DND-41 (cell line): Measurements from ENCODE around the gene GRIN2A.

Source experiments
- ATAC-seq: fragments of 200-7000 bp; cut with Tn5 transposase; 3 replicates; pipeline ENCODE4 v1.9.1; 2021; ENCODE audit warnings: low read depth; ENCODE audit not compliant: insufficient read depth
- DNase-seq: peaks from one replicate; pipeline ENCODE4 v3.0.0-alpha.2; 2020
- H2AFZ ChIP-seq: 2 replicates; pipeline ENCODE4 v1.6.0; 2012; ENCODE audit warnings: low read depth, low read length
- H3K27ac ChIP-seq: 2 replicates; pipeline ENCODE4 v1.5.1; 2012; ENCODE audit warnings: low read length, inconsistent platforms
- H3K27me3 ChIP-seq: fragments of 200-600 bp; sonication (generic); 2 replicates; pipeline ENCODE4 v1.6.0; 2012; ENCODE audit warnings: low read length, mild to moderate bottlenecking, inconsistent platforms; ENCODE audit not compliant: insufficient read depth, poor library complexity
- H3K36me3 ChIP-seq: 2 replicates; pipeline ENCODE4 v1.5.1; 2012; ENCODE audit warnings: low read length, inconsistent platforms; ENCODE audit not compliant: insufficient read depth
- H3K4me1 ChIP-seq: 2 replicates; pipeline ENCODE4 v1.5.1; 2012; ENCODE audit warnings: mild to moderate bottlenecking, low read length; ENCODE audit not compliant: insufficient read depth
- H3K4me2 ChIP-seq: 2 replicates; pipeline ENCODE4 v1.6.0; 2012; ENCODE audit warnings: mild to moderate bottlenecking, moderate library complexity, low read length, inconsistent platforms; ENCODE audit not compliant: insufficient read depth
- H3K4me3 ChIP-seq, 2 experiments: fragments of 200-600 bp in 1 of 2; shearing (Covaris generic) in 1 of 2; 2 replicates each; pipeline ENCODE4 v1.5.1; 2012 to 2016; ENCODE audit warnings: inconsistent platforms in 2 of 2, low read length in 2 of 2, mild to moderate bottlenecking in 2 of 2, low read depth in 1 of 2, moderate library complexity in 1 of 2
- H3K79me2 ChIP-seq: 2 replicates; pipeline ENCODE4 v1.6.0; 2012; ENCODE audit warnings: low read length, inconsistent platforms; ENCODE audit not compliant: insufficient read depth
- H3K9ac ChIP-seq: 2 replicates; pipeline ENCODE4 v1.6.0; 2012; ENCODE audit warnings: low read depth, mild to moderate bottlenecking, inconsistent platforms, low read length, moderate library complexity
- H3K9me3 ChIP-seq: 2 replicates; pipeline ENCODE4 v1.5.1; 2012; ENCODE audit warnings: low read length, moderate library complexity, mild to moderate bottlenecking, inconsistent platforms; ENCODE audit not compliant: insufficient read depth, severe bottlenecking
- H4K20me1 ChIP-seq: 2 replicates; pipeline ENCODE4 v1.6.0; 2012; ENCODE audit warnings: low read length; ENCODE audit not compliant: insufficient read depth
- CTCF ChIP-seq: IDR thresholded peaks from 2 replicates; pipeline ENCODE4 v1.5.1; 2012; ENCODE audit warnings: borderline replicate concordance, low read length, moderate library complexity, mild to moderate bottlenecking; ENCODE audit not compliant: poor library complexity, severe bottlenecking; ENCODE audit errors: extremely low read depth
- EZH2 ChIP-seq: IDR thresholded peaks from 3 replicates; pipeline ENCODE4 v1.6.1; 2012; ENCODE audit warnings: borderline replicate concordance, low read depth, mild to moderate bottlenecking, moderate library complexity, low read length, inconsistent platforms; ENCODE audit not compliant: severe bottlenecking

Gene GRIN2A

GRCh38 chr16:10110552-10110951, 71.7 kb downstream of the GRIN2A start:
- no peak overlapping the region for H3K4me3 ChIP-seq
- H3K27me3 ChIP-seq, result no peaks in the 10 kb centered on the region
- no peaks in the 10 kb centered on the region for H3K9me3 ChIP-seq
- H3K79me2 ChIP-seq, result no peaks in the 10 kb centered on the region
- no peak overlapping the region for H3K4me2 ChIP-seq
- H3K9ac ChIP-seq, result no peak overlapping the region
- H3K36me3 ChIP-seq, result no peaks in the 10 kb centered on the region
- no peak for ATAC-seq
- TF ChIP-seq EZH2, result no peak
- no peak for TF ChIP-seq CTCF
- H3K27ac ChIP-seq, result no peak overlapping the region
- DNase-seq, result no peak
- H2AFZ ChIP-seq, result no peak overlapping the region
- H4K20me1 ChIP-seq, result no peaks in the 10 kb centered on the region
- no peaks in the 10 kb centered on the region for H3K4me1 ChIP-seq

GRCh38 chr16:10107081-10107480, 75.1 kb downstream of the GRIN2A start:
- Histone ChIP-seq H3K27ac (no peak overlapping the region), H3K4me1 (no peaks in the 10 kb centered on the region), H2AFZ (no peak overlapping the region), H3K27me3 (no peaks in the 10 kb centered on the region), H3K79me2 (no peaks in the 10 kb centered on the region), H3K4me2 (no peak overlapping the region), H3K9ac (no peak overlapping the region), H3K4me3 (no peak overlapping the region), H3K9me3 (no peaks in the 10 kb centered on the region), H4K20me1 (no peaks in the 10 kb centered on the region), H3K36me3 (no peaks in the 10 kb centered on the region)
- DNase-seq, result no peak
- TF ChIP-seq CTCF (no peak), EZH2 (no peak)
- ATAC-seq, result no peak

- no peaks in the 10 kb centered on the region for H3K27me3 ChIP-seq
Observed at GRCh38 chr16:10103700-10104099, 78.5 kb downstream of the GRIN2A start.

More at GRCh38 chr16:10103700-10104099, 78.5 kb downstream of the GRIN2A start:
- H4K20me1 ChIP-seq, result no peaks in the 10 kb centered on the region
- H3K4me2 ChIP-seq, result no peak overlapping the region
- H3K9ac ChIP-seq, result no peak overlapping the region
- no peaks in the 10 kb centered on the region for H3K9me3 ChIP-seq
- no peak overlapping the region for H2AFZ ChIP-seq
- H3K36me3 ChIP-seq, result no peaks in the 10 kb centered on the region
- no peak overlapping the region for H3K27ac ChIP-seq
- no peak overlapping the region for H3K4me3 ChIP-seq
- DNase-seq (no peak), ATAC-seq (no peak)
- TF ChIP-seq CTCF, result no peak
- TF ChIP-seq EZH2, result no peak
- H3K79me2 ChIP-seq, result no peaks in the 10 kb centered on the region
- no peaks in the 10 kb centered on the region for H3K4me1 ChIP-seq
